SU-DHL-6 (cell line): Measurements from ENCODE around the gene XPO5.
"Not testable (repeated sequence)": the region's sequence is repeated elsewhere in the genome, so short reads cannot be mapped to it uniquely, and the experiment has no call there.

ENCODE experiments used
- CTCF ChIP-seq: fragments of 200-600 bp; sonication (generic); IDR thresholded peaks from one replicate; pipeline ENCODE4 v1.5.1; 2017; ENCODE audit warnings: antibody characterized with exemption, mild to moderate bottlenecking, low read length, moderate library complexity; ENCODE audit not compliant: insufficient read depth, poor library complexity, severe bottlenecking
- EZH2phosphoT487 ChIP-seq: fragments of 200-600 bp; sonication (generic), shearing (Covaris generic); conservative IDR thresholded peaks from 2 replicates; pipeline ENCODE4 v1.6.1; 2018; ENCODE audit warnings: mild to moderate bottlenecking, antibody characterized with exemption, low read length, moderate library complexity, mixed read lengths

- TF ChIP-seq CTCF, EZH2phosphoT487: not testable (repeated sequence)
These were observed 77.5 kb downstream of the XPO5 start for GRCh38 chr6:43498291-43498690.
